OCI-LY1 (cell line): Measurements from ENCODE around the gene SYNGR4.
A peak's percentile ranks its signal among the peaks of the same experiment; 100 is the strongest.

Experiments used
- EZH2 ChIP-seq: fragments of 200-600 bp; sonication (generic), shearing (Covaris generic); IDR thresholded peaks from 2 replicates; pipeline ENCODE4 v1.8.0; 2017; ENCODE audit warnings: borderline replicate concordance, mixed run types, mild to moderate bottlenecking, antibody characterized with exemption, low read length, moderate library complexity, mixed read lengths
- TF ChIP-seq, protein P1 (sequence below): fragments of 200-600 bp; sonication (generic), shearing (Covaris generic); IDR thresholded peaks from 2 replicates; pipeline ENCODE4 v1.5.1; 2017; ENCODE audit warnings: mild to moderate bottlenecking, antibody characterized with exemption, low read length, moderate library complexity, mixed read lengths

DNA sequence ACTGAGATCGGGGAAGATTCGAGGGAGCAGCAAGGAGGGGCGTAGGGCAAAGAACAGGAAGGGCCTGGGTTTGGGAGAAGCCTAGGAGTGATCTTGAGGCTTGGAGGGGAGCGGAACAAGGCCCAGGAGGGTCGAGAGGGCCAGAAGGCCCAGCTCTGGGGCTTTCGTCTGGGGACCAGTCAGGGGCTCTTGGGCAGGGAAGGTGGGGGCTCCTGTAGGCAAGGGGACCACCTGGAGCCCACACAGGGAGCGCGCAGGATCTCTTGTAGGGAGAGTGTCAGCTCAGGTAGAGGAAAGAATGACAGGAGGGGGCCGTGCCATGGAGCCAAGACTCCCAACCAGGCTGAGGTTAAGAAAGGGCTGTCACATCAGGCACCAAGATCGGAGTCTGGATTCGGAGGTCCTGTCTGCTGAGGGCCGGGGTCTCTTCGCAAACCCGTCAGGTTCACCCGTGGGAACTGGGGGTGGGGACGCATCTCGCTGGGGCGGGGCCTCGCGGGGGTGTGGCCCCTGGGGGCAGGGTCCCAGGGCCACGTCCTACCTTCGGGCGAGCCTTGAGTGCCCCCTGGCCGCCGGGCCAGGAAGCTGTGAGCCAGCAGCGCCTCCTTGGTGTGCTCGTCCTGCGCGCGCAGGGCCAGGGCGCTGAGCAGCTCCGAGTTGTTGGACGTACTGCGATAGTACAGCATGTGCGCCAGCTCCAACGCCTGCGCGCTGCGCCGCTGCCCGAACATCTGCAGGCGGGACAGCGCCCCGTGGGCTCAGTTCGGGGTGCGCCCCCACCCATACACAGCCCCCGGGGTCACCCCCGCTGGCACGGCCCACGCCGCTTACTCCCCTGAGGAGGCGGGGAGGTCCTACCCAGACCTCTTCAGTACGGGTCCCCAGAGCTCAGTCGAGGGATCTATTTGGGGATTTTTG is 30.4 kb upstream of the SYNGR4 start:
- no peak for TF ChIP-seq EZH2
- TF ChIP-seq, protein P1, sequence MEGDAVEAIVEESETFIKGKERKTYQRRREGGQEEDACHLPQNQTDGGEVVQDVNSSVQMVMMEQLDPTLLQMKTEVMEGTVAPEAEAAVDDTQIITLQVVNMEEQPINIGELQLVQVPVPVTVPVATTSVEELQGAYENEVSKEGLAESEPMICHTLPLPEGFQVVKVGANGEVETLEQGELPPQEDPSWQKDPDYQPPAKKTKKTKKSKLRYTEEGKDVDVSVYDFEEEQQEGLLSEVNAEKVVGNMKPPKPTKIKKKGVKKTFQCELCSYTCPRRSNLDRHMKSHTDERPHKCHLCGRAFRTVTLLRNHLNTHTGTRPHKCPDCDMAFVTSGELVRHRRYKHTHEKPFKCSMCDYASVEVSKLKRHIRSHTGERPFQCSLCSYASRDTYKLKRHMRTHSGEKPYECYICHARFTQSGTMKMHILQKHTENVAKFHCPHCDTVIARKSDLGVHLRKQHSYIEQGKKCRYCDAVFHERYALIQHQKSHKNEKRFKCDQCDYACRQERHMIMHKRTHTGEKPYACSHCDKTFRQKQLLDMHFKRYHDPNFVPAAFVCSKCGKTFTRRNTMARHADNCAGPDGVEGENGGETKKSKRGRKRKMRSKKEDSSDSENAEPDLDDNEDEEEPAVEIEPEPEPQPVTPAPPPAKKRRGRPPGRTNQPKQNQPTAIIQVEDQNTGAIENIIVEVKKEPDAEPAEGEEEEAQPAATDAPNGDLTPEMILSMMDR = peak; percentile 90
